MM.1S (cell line): Measurements from ENCODE around the gene PPIF.

Experiments
- EZH2phosphoT487 ChIP-seq: fragments of 300-600 bp; sonication (generic); IDR thresholded peaks from 2 replicates; pipeline ENCODE4 v1.6.1; 2018; ENCODE audit warnings: antibody characterized with exemption, low read length
- TF ChIP-seq, protein P1 (sequence below): fragments of 300-600 bp; sonication (generic); IDR thresholded peaks from 2 replicates; pipeline ENCODE4 v1.5.1; 2016; ENCODE audit warnings: antibody characterized with exemption, low read length, mixed read lengths

DNA sequence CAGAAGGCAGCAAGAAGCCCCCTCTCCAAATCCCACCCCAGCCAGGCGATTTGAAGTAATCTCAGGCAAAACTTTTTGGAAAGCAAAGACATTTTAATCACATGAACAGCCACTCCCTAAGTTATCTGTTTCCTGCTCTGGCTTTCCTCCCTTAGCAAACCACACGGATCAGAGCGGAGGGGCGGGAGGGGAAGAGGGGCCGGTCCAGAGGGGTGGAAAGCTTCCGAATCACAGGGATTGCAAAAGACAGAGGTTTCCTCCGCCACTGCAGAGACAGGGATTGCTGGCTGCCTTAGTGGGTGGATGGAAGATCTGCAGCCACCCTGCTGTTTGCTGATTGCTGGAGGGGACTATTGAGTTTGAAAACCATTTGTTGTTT is 57.0 kb downstream of the PPIF start:
- TF ChIP-seq, protein P1, sequence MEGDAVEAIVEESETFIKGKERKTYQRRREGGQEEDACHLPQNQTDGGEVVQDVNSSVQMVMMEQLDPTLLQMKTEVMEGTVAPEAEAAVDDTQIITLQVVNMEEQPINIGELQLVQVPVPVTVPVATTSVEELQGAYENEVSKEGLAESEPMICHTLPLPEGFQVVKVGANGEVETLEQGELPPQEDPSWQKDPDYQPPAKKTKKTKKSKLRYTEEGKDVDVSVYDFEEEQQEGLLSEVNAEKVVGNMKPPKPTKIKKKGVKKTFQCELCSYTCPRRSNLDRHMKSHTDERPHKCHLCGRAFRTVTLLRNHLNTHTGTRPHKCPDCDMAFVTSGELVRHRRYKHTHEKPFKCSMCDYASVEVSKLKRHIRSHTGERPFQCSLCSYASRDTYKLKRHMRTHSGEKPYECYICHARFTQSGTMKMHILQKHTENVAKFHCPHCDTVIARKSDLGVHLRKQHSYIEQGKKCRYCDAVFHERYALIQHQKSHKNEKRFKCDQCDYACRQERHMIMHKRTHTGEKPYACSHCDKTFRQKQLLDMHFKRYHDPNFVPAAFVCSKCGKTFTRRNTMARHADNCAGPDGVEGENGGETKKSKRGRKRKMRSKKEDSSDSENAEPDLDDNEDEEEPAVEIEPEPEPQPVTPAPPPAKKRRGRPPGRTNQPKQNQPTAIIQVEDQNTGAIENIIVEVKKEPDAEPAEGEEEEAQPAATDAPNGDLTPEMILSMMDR = no peak
- TF ChIP-seq EZH2phosphoT487 = no peak
